Left ventricle myocardium inferior (tissue), 1 donor: ENCODE results near the gene ZNF319. TPM values are rescaled to one million over a fixed set of nuclear protein-coding genes. Genes with fewer than 3 reads are reported as not detected.

Source experiments
- DNase-seq: peaks from one replicate; pipeline ENCODE4 v3.0.0-alpha.2; 2020
- H3K27ac ChIP-seq: fragments of 200-600 bp; replicated peaks from 2 replicates; pipeline ENCODE4 v1.8.0; 2021
- H3K27me3 ChIP-seq: fragments of 200-600 bp; 2 replicates; pipeline ENCODE4 v1.8.0; 2021; ENCODE audit warnings: low read depth
- H3K36me3 ChIP-seq: fragments of 200-600 bp; 2 replicates; pipeline ENCODE4 v1.8.0; 2021
- H3K4me1 ChIP-seq: fragments of 200-600 bp; 2 replicates; pipeline ENCODE4 v1.8.0; 2021
- H3K4me3 ChIP-seq: fragments of 200-600 bp; 2 replicates; pipeline ENCODE4 v1.8.0; 2021; ENCODE audit warnings: mild to moderate bottlenecking, moderate library complexity
- H3K9me3 ChIP-seq: fragments of 200-600 bp; replicated peaks from 2 replicates; pipeline ENCODE4 v1.8.0; 2021
- intact Hi-C: fragments of 100-400 bp; cut with micrococcal nuclease; formaldehyde crosslinking; loops from one replicate; pipeline ENCODE4 v1.11.0; 2022
- total RNA-seq: library from RNA; stranded (reverse); fragmentation: NEBNext Ultra II Directional; extraction: Animal tissue kit (Norgen Biotek cat#: 25700); gene quantifications from one replicate; pipeline ENCODE4 v1.2.1, GENCODE V29; 2021
- TF ChIP-seq, protein P1 (sequence below): fragments of 200-600 bp; IDR thresholded peaks from 2 replicates; pipeline ENCODE4 v1.8.0; 2021; ENCODE audit warnings: antibody characterized with exemption, mild to moderate bottlenecking, borderline replicate concordance
- donor health status: DM: no; HTN: yes; CAD: no; lungs with severe emphysema.

Gene ZNF319
- total RNA-seq, 1 donor from 2014 or later: 10.0 TPM

DNA sequence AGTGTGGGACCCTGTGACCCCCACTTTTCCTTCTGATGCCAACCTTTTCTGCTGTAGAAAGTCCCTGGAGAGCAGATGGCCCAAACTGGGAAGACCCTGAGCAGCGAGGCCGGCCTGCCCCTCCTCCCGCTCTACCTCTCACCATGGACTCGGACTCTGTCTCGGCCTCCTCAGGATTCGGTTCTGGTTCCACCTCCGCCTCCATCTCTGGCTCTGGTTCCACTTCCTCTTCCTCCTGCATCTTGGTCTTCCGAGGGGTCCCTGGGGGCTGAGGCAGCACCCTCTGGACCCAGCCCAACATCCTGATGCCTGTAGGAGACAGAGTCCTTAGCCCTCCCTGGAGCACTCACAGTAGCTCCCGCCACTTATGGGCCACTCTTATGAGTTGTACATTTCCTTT, 33.5 kb downstream of the ZNF319 start:
- TF ChIP-seq, protein P1, sequence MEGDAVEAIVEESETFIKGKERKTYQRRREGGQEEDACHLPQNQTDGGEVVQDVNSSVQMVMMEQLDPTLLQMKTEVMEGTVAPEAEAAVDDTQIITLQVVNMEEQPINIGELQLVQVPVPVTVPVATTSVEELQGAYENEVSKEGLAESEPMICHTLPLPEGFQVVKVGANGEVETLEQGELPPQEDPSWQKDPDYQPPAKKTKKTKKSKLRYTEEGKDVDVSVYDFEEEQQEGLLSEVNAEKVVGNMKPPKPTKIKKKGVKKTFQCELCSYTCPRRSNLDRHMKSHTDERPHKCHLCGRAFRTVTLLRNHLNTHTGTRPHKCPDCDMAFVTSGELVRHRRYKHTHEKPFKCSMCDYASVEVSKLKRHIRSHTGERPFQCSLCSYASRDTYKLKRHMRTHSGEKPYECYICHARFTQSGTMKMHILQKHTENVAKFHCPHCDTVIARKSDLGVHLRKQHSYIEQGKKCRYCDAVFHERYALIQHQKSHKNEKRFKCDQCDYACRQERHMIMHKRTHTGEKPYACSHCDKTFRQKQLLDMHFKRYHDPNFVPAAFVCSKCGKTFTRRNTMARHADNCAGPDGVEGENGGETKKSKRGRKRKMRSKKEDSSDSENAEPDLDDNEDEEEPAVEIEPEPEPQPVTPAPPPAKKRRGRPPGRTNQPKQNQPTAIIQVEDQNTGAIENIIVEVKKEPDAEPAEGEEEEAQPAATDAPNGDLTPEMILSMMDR: no peak
- Histone ChIP-seq H3K27ac (no peak overlapping the region), H3K4me3 (no peak overlapping the region), H3K27me3 (no peaks in the 10 kb centered on the region), H3K36me3 (no peaks in the 10 kb centered on the region), H3K9me3 (no peaks in the 10 kb centered on the region), H3K4me1 (no peaks in the 10 kb centered on the region)
- DNase-seq: no peak
- intact Hi-C loops: no loop called here

DNA sequence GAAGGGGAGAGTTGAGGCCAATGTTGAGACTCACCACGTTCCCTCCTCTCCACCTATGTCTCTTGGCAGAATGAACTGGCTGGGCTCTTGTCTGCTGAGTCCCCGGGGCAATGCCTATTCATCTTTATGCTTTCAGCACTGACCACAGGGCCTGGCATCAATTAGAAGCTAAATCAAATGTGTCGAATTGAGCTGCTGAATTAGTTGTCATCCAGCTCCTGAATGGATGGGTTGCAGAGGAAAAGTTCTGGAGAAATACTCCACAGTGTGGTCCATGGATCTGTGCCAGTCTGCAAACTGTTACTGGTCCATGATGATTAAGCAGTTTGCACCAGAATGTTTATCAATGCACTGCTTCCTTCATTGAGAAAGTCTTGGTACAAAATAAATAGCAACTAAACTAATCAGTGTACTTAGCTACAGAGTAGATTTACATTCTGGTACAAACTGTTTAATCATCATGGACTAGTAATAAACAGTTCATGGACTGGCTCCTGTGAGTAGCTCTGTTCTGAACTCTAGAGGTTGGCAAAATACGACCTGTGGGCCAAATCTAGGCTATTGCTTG, 34.2 kb downstream of the ZNF319 start:
- Histone ChIP-seq H3K4me3 (no peak overlapping the region), H3K9me3 (no peaks in the 10 kb centered on the region), H3K27ac (no peak overlapping the region), H3K27me3 (no peaks in the 10 kb centered on the region), H3K4me1 (no peaks in the 10 kb centered on the region), H3K36me3 (no peaks in the 10 kb centered on the region)
- TF ChIP-seq, protein P1: no peak
- intact Hi-C loops: no loop called here
- DNase-seq: no peak

DNA sequence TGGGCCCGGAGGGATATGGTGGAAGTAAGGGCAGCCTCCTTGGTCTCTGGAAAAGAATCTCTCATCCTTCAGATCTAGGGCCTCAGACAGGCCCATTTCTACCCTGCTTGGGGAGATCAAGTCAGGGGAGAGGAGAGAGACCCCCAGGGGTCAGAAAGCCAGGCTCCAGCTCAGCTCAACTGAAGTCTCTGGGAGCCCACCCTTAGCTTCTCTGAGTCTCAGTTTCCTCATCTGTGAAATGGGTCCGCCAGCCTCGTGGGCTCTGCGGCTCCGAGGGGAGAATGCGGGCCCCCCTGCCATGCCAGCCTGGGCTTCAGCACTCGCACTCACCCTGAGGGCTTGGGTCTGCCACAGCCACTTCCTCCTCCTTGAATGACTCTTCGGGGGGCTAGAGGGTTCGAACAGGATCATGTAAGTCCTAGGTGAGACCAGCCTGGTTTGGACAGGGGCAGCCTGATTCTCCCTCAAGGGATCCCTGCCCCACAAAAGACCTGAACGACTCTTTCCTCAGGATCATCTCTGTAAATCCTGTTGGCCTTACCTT, 36.2 kb downstream of the ZNF319 start:
- Histone ChIP-seq H3K27ac (no peak overlapping the region), H3K4me1 (no peaks in the 10 kb centered on the region), H3K4me3 (no peak overlapping the region), H3K36me3 (no peaks in the 10 kb centered on the region), H3K9me3 (no peaks in the 10 kb centered on the region), H3K27me3 (no peaks in the 10 kb centered on the region)
- intact Hi-C loops: no loop called here
- TF ChIP-seq, protein P1: no peak
- no peak for DNase-seq

DNA sequence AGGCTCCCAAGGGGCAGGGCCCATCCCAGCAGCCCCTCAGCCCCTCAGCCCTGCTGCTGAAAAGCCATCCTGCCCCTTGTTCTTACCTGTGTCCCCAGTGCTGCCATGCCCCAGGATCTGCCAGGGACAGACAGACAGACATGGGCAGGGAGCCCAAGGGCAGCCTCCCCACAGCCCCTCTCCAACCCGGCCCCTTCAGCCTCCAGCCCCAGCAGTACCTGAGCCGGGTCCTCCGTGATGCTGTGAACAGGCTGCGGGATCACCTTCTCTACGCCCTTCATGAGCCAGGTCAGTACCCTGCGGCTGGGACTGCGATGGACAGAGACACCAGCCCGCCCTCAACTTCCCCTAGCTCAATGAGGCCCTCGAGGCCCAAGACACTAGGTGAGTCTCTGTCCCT, 37.7 kb downstream of the ZNF319 start:
- no peak for DNase-seq
- TF ChIP-seq, protein P1: no peak
- intact Hi-C loops: no loop called here

DNA sequence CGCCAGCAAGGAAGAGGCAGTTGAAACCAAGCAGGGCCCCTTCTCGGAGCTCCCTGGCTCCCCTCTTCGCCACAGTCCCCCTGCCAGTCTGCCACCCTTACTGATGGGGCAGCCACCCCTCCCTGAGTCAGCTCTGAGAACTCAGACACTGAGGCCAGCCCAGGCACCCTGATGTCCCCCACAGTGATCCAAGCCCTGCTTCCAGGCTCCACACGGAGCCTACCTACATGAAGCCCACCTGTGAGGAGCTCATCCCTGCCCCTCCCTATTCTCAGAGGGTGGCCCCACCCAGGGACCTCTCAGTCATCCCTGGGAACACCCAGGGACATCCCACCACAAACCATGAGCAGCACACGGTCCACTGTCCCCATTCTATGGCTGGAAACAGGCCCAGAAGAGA, 38.4 kb downstream of the ZNF319 start:
- DNase-seq: no peak
- H3K27ac ChIP-seq: no peak overlapping the region
- no peaks in the 10 kb centered on the region for H3K9me3 ChIP-seq
- no peak overlapping the region for H3K4me3 ChIP-seq
- no peaks in the 10 kb centered on the region for H3K4me1 ChIP-seq
- H3K27me3 ChIP-seq: no peaks in the 10 kb centered on the region
- TF ChIP-seq, protein P1: no peak
- intact Hi-C loops: no loop called here
- no peaks in the 10 kb centered on the region for H3K36me3 ChIP-seq

More for the DNA sequence above, 37.7 kb downstream of the ZNF319 start:
- Histone ChIP-seq H3K9me3 (no peaks in the 10 kb centered on the region), H3K27me3 (no peaks in the 10 kb centered on the region), H3K27ac (no peak overlapping the region), H3K4me3 (no peak overlapping the region), H3K4me1 (no peaks in the 10 kb centered on the region), H3K36me3 (no peaks in the 10 kb centered on the region)
